Liver (tissue), 9 donors: ENCODE measurements around the gene ACACB. TPM values are rescaled to one million over a fixed set of nuclear protein-coding genes. Genes with fewer than 3 reads are reported as not detected.

Experiments used
- DNase-seq: peaks from one replicate; pipeline ENCODE4 v3.0.0-alpha.2; 2017; ENCODE audit warnings: low spot score
- H3K27ac ChIP-seq, 2 donors: one replicate each; pipeline ENCODE4 v1.7.0; 2013; ENCODE audit warnings: inconsistent platforms in 2 of 2, low read length in 2 of 2, control low read depth in 1 of 2, low read depth in 1 of 2, mild to moderate bottlenecking in 1 of 2
- H3K27me3 ChIP-seq, 4 donors: one replicate each; pipeline versions ENCODE4 v1.6.1 to v1.7.0; 2013; ENCODE audit warnings: low read length in 3 of 4, inconsistent platforms in 1 of 4, mild to moderate bottlenecking in 1 of 4, moderate library complexity in 1 of 4; ENCODE audit not compliant: control insufficient read depth in 4 of 4, insufficient read depth in 4 of 4
- H3K36me3 ChIP-seq, 4 donors: one replicate each; pipeline versions ENCODE4 v1.6.1 to v1.7.0; 2013; ENCODE audit warnings: low read length in 3 of 4, mild to moderate bottlenecking in 3 of 4, low read depth in 1 of 4, moderate library complexity in 1 of 4; ENCODE audit not compliant: control insufficient read depth in 4 of 4, insufficient read depth in 3 of 4
- H3K4me1 ChIP-seq, 4 donors: one replicate each; pipeline versions ENCODE4 v1.6.1 to v1.7.0; 2013; ENCODE audit warnings: low read length in 3 of 4, mild to moderate bottlenecking in 3 of 4, moderate library complexity in 1 of 4; ENCODE audit not compliant: control insufficient read depth in 4 of 4, insufficient read depth in 4 of 4
- H3K4me3 ChIP-seq, 3 donors: one replicate each; pipeline versions ENCODE4 v1.6.1 to v1.7.0; 2013; ENCODE audit warnings: low read length in 3 of 3, control low read depth in 1 of 3, low read depth in 1 of 3, mild to moderate bottlenecking in 1 of 3
- H3K9ac ChIP-seq, 2 donors: one replicate each; pipeline ENCODE4 v1.7.0; 2013; ENCODE audit warnings: low read length in 2 of 2, mild to moderate bottlenecking in 2 of 2, moderate library complexity in 2 of 2, control low read depth in 1 of 2, low read depth in 1 of 2
- H3K9me3 ChIP-seq, 4 donors: one replicate each; pipeline versions ENCODE4 v1.6.1 to v1.7.0; 2013; ENCODE audit warnings: low read length in 3 of 4; ENCODE audit not compliant: control insufficient read depth in 4 of 4
- EGR1 ChIP-seq, 2 donors: IDR thresholded peaks; 2 replicates each; pipeline ENCODE4 v1.6.1; 2016 to 2018; ENCODE audit warnings: antibody characterized with exemption in 2 of 2, low read depth in 2 of 2
- FOXA1 ChIP-seq: IDR thresholded peaks from 2 replicates; pipeline ENCODE4 v1.6.1; 2016; ENCODE audit warnings: antibody characterized with exemption
- FOXA2 ChIP-seq: IDR thresholded peaks from 2 replicates; pipeline ENCODE4 v1.6.1; 2016; ENCODE audit warnings: antibody characterized with exemption
- GABPA ChIP-seq, 2 donors: IDR thresholded peaks in 1 of 2; conservative IDR thresholded peaks in 1 of 2; 2 replicates each; pipeline ENCODE4 v1.6.1; 2016; ENCODE audit warnings: antibody characterized with exemption in 2 of 2, mild to moderate bottlenecking in 1 of 2, moderate library complexity in 1 of 2
- HNF4A ChIP-seq, 2 donors: conservative IDR thresholded peaks; 2 replicates each; pipeline ENCODE4 v1.6.1; 2016; ENCODE audit warnings: antibody characterized with exemption in 2 of 2, mild to moderate bottlenecking in 2 of 2
- HNF4G ChIP-seq: IDR thresholded peaks from 2 replicates; pipeline ENCODE4 v1.6.1; 2016; ENCODE audit warnings: antibody characterized with exemption
- JUND ChIP-seq, 2 donors: IDR thresholded peaks; 2 replicates each; pipeline ENCODE4 v1.6.1; 2016; ENCODE audit warnings: antibody characterized with exemption in 2 of 2
- NR2F2 ChIP-seq: IDR thresholded peaks from 2 replicates; pipeline ENCODE4 v1.6.1; 2016; ENCODE audit warnings: antibody characterized with exemption
- RAD21 ChIP-seq, 2 donors: IDR thresholded peaks; 2 replicates each; pipeline ENCODE4 v1.6.1; 2016; ENCODE audit warnings: antibody characterized with exemption in 2 of 2, mild to moderate bottlenecking in 2 of 2
- RXRA ChIP-seq, 2 donors: IDR thresholded peaks; 2 replicates each; pipeline ENCODE4 v1.6.1; 2017 to 2018; ENCODE audit warnings: antibody characterized with exemption in 2 of 2, mild to moderate bottlenecking in 1 of 2
- SP1 ChIP-seq: IDR thresholded peaks from 2 replicates; pipeline ENCODE4 v1.6.1; 2018; ENCODE audit warnings: antibody characterized with exemption, mild to moderate bottlenecking
- TAF1 ChIP-seq: conservative IDR thresholded peaks from 2 replicates; pipeline ENCODE4 v1.6.1; 2016; ENCODE audit warnings: antibody characterized with exemption, mild to moderate bottlenecking
- YY1 ChIP-seq: IDR thresholded peaks from 2 replicates; pipeline ENCODE4 v1.6.1; 2016; ENCODE audit warnings: antibody characterized with exemption, mild to moderate bottlenecking
- WGBS: extraction: QIAGEN DNeasy Blood & Tissue Kit; methylation state at CpG from one replicate; pipeline ENCODE4 v1.1.7; 2013; 5-methylcytosine and 5-hydroxymethylcytosine counted together
- polyA plus RNA-seq, 2 donors: library from polyadenylated mRNA; stranded (reverse) in 1 of 2; unstranded in 1 of 2; fragments of 200-250 nt in 1 of 2; fragments of >200 nt in 1 of 2; fragmentation: Nextera tagmentation in 1 of 2; extraction: Ambion mirVana in 1 of 2; gene quantifications; one replicate each; pipeline versions ENCODE4 v1.2.1 to v1.2.3, GENCODE V29; 2013 to 2015
- total RNA-seq, 2 donors: library from RNA; depleted of rRNA; stranded (reverse); fragments of >200 nt; gene quantifications; one replicate each; pipeline ENCODE4 v1.2.3, GENCODE V29; 2014
- TF ChIP-seq, protein P1 (sequence below): IDR thresholded peaks from 2 replicates; pipeline ENCODE4 v1.6.1; 2016; ENCODE audit warnings: antibody characterized with exemption
- TF ChIP-seq, protein P2 (sequence below): fragments of 150-350 bp; IDR thresholded peaks from 2 replicates; pipeline ENCODE4 v1.5.1; 2017; ENCODE audit warnings: improper control_type of control experiment, low read depth, low read length; ENCODE audit not compliant: missing input control
- TF ChIP-seq, protein P3 (sequence below): IDR thresholded peaks from 2 replicates; pipeline ENCODE4 v1.6.1; 2016; ENCODE audit warnings: antibody characterized with exemption
- TF ChIP-seq, protein P4 (sequence below): IDR thresholded peaks from 2 replicates; pipeline ENCODE4 v1.6.1; 2016; ENCODE audit warnings: antibody characterized with exemption
- donor health status: healthy.
- donor health status: healthy.
- donor health status: healthy.
- donor health status: healthy.
- donor health status: healthy.

Gene ACACB
- total and polyA plus RNA-seq, 4 donors: 12.9 to 288 (median 52.1) TPM

DNA sequence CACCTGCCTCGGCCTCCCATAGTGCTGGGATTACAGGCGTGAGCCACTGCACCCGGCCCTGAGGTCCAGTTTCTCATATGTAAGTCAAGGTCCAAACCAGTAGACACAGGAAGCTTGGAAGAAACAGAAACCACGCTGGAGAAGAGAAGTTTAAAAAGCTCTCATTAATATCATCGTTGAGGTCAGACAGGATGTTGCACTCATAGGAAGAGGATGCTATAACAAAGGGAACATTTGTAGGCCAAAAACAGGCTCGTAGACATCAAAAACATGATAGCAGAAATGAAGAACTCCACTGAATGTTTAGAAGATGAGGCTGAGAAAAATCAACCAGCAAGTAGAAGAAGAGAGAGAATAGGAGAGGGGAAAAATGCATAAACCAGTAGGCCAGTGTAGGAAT is 46.8 kb downstream of the ACACB start:
- TF ChIP-seq NR2F2 (peak; percentile 57), FOXA1 (no peak)
- Histone ChIP-seq H3K4me3 (no peak overlapping the region), H3K27me3 (no peaks in the 10 kb centered on the region), H3K9me3 (no peaks in the 10 kb centered on the region), H3K9ac (no peak overlapping the region), H3K27ac (no peak overlapping the region), H3K4me1 (peaks cover 7 to 26% (median 17%) of the 10 kb centered on the region in 4 donors), H3K36me3 (peaks cover 0 to 23% (median 17%) of the 10 kb centered on the region in 4 donors)
- no peak for DNase-seq
- 79% methylated on average over 6 of the region's 6 CpGs for WGBS

DNA sequence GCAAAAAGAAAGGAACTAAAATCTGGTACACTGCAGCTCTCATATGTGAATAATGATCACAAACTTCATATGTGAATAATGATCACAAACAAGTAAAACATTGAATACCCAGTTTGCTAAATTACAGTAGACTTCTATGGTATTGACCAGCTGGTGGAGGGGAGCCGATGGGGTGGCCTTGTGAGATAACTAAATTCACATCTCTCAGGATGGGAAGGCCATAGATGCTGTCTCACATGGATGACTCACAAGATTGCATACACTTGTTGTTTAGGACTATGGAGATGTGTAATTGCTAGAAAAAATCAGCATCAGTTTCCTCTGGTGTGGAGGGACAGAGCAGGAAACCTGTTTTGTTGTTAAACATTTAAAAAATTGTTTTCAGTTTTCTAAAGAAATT is 49.2 kb downstream of the ACACB start:
- WGBS: 88% methylated on average over 1 of the region's 1 CpG
- DNase-seq: no peak
- no peak for TF ChIP-seq FOXA1
- no peak for TF ChIP-seq GABPA (IDR thresholded peaks at IDR 0.05 in 1 of 2, conservative IDR thresholded peaks at IDR 0.05 in 1 of 2)
- no peak for TF ChIP-seq HNF4G
- TF ChIP-seq, protein P1, sequence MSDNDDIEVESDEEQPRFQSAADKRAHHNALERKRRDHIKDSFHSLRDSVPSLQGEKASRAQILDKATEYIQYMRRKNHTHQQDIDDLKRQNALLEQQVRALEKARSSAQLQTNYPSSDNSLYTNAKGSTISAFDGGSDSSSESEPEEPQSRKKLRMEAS: no peak
- TF ChIP-seq HNF4A (conservative IDR thresholded peaks at IDR 0.05): no peak
- TF ChIP-seq, protein P2, sequence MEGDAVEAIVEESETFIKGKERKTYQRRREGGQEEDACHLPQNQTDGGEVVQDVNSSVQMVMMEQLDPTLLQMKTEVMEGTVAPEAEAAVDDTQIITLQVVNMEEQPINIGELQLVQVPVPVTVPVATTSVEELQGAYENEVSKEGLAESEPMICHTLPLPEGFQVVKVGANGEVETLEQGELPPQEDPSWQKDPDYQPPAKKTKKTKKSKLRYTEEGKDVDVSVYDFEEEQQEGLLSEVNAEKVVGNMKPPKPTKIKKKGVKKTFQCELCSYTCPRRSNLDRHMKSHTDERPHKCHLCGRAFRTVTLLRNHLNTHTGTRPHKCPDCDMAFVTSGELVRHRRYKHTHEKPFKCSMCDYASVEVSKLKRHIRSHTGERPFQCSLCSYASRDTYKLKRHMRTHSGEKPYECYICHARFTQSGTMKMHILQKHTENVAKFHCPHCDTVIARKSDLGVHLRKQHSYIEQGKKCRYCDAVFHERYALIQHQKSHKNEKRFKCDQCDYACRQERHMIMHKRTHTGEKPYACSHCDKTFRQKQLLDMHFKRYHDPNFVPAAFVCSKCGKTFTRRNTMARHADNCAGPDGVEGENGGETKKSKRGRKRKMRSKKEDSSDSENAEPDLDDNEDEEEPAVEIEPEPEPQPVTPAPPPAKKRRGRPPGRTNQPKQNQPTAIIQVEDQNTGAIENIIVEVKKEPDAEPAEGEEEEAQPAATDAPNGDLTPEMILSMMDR: no peak
- TF ChIP-seq, protein P3, sequence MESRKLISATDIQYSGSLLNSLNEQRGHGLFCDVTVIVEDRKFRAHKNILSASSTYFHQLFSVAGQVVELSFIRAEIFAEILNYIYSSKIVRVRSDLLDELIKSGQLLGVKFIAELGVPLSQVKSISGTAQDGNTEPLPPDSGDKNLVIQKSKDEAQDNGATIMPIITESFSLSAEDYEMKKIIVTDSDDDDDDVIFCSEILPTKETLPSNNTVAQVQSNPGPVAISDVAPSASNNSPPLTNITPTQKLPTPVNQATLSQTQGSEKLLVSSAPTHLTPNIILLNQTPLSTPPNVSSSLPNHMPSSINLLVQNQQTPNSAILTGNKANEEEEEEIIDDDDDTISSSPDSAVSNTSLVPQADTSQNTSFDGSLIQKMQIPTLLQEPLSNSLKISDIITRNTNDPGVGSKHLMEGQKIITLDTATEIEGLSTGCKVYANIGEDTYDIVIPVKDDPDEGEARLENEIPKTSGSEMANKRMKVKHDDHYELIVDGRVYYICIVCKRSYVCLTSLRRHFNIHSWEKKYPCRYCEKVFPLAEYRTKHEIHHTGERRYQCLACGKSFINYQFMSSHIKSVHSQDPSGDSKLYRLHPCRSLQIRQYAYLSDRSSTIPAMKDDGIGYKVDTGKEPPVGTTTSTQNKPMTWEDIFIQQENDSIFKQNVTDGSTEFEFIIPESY: no peak
- no peak for TF ChIP-seq EGR1 (IDR thresholded peaks at IDR 0.05; ENCODE audit: low read depth in 2 of 2)
- TF ChIP-seq TAF1: no peak
- TF ChIP-seq NR2F2: no peak
- TF ChIP-seq YY1: no peak
- no peak for TF ChIP-seq FOXA2
- TF ChIP-seq SP1: no peak
- no peak for TF ChIP-seq RXRA (IDR thresholded peaks at IDR 0.05)
- no peak for TF ChIP-seq RAD21 (IDR thresholded peaks at IDR 0.05)
- TF ChIP-seq, protein P4, sequence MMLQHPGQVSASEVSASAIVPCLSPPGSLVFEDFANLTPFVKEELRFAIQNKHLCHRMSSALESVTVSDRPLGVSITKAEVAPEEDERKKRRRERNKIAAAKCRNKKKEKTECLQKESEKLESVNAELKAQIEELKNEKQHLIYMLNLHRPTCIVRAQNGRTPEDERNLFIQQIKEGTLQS: no peak
- no peak overlapping the region for H3K27ac ChIP-seq
- peaks cover 3 to 38% (median 32%) of the 10 kb centered on the region in 4 donors for H3K36me3 ChIP-seq
- H3K9ac ChIP-seq: no peak overlapping the region
- H3K4me1 ChIP-seq: peaks cover 0 to 6% (median under 1%) of the 10 kb centered on the region in 4 donors
- H3K4me3 ChIP-seq: no peak overlapping the region
- no peaks in the 10 kb centered on the region for H3K27me3 ChIP-seq
- no peaks in the 10 kb centered on the region for H3K9me3 ChIP-seq

DNA sequence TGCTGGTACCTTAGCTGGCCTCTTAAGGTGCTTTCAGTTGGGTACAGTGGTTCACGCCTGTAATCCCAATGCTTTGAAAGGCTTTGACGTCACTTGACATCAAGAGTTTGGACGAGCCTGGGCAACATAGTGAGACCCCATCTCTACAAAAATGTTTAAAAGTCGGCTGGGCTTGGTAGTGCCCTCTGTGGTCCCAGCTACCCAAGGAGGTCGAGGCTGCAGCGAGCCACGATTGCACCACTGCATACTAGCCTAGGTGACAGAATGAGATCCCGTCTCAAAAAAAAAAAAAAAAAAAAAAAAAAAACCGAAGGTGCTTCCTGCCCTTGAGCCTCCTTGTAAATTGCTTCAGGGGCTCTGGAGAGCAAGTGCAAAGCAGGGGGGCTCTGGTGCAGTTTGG is 50.0 kb downstream of the ACACB start:
- H3K9me3 ChIP-seq: no peaks in the 10 kb centered on the region
- no peak overlapping the region for H3K9ac ChIP-seq
- TF ChIP-seq NR2F2 (no peak), RXRA (IDR thresholded peaks at IDR 0.05) (no peak), GABPA (IDR thresholded peaks at IDR 0.05 in 1 of 2, conservative IDR thresholded peaks at IDR 0.05 in 1 of 2) (no peak), JUND (IDR thresholded peaks at IDR 0.05) (no peak), SP1 (no peak)
- TF ChIP-seq, protein P3: no peak
- TF ChIP-seq, protein P1: no peak
- no peaks in the 10 kb centered on the region for H3K27me3 ChIP-seq
- peaks cover 0 to 3% (median 0%) of the 10 kb centered on the region in 4 donors for H3K4me1 ChIP-seq
- 93% methylated on average over 9 of the region's 9 CpGs for WGBS
- no peak overlapping the region for H3K27ac ChIP-seq
- H3K4me3 ChIP-seq: no peak overlapping the region
- DNase-seq: no peak
- H3K36me3 ChIP-seq: peaks cover 3 to 38% (median 32%) of the 10 kb centered on the region in 4 donors
